ENCODE data around the gene EGFR.
A peak's percentile ranks its signal among the peaks of the same experiment; 100 is the strongest.

Gene EGFR

GRCh38 chr7:55065511-55066229 lies 46.9 kb downstream of the EGFR start:
- DNase-seq = no peak

- no peak for DNase-seq
Measured at GRCh38 chr7:55066524-55066923, 47.7 kb downstream of the EGFR start.

- no peak for DNase-seq
Measured at GRCh38 chr7:55066938-55067337, 48.1 kb downstream of the EGFR start.

- no peak for DNase-seq
Measured at GRCh38 chr7:55067748-55068147, 48.9 kb downstream of the EGFR start.

DNA sequence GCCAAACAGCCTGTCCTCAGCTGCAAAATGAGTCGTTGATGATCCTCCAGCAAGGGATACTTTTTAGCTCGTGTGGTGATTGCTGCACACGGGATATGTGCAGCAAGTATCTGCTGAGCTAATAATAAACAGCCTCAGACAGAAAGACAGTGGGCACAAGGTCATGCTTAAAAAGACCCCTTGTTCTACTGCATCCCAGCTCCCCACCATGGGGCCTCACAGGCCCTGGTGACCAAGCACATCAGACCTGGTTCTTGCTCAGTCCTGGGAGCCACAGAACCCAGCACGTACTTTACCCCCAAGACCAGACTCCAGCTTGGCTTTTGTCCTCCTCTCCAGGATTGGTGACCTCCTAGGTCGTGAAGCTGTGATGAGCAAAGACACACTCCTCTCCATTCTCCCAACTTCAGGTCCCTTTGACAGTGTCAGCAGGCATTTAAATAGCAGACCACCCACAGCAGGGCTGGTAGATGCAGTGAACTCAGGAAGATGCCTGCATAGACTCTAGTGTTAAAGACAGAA lies 50.5 kb downstream of the EGFR start:
- no peak for DNase-seq

DNA sequence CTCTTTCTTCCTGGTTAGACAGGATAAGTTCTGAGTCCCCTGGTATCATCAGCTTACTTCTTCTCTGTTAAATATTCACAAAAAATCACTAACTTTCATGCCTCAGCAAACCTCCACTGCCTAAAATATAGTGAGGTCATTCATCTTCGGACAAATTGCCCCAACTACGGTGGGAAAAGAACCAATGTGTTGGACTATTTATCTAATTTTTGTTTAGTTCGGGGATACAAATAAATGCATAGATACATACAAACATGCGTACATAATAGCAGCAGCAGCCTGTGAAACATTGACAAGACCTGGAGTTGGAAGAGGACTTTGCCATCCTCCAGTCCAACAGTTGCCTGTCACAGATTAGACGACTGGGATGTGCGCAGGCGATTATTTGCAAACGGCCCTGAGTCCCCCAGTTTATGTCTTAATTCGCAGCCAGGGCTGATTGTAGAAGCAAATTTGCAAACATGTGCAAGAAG lies 51.5 kb downstream of the EGFR start:
- no peak for DNase-seq

DNA sequence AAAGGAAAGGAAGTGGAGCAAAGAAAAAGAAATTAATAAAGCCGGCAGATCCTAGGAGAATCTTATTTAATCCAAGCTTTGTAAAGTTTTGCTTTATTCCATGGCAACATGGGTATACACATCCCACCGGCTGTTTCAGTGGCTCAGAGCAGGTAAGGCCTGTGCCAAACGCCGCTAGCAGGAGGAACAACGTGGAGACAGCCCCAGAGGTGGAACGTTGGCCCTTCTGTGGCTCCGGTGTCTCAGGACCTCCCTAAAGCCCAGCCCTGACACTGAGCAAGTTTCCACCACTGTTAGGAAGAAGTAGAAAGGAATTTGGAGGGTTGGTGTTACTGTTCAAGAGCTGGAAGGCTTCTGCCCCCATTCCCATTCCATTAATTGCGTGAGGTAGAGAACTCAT lies 52.0 kb downstream of the EGFR start:
- no peak for DNase-seq

GRCh38 chr7:55071411-55072175 lies 52.8 kb downstream of the EGFR start:
- DNase-seq = no peak

DNA sequence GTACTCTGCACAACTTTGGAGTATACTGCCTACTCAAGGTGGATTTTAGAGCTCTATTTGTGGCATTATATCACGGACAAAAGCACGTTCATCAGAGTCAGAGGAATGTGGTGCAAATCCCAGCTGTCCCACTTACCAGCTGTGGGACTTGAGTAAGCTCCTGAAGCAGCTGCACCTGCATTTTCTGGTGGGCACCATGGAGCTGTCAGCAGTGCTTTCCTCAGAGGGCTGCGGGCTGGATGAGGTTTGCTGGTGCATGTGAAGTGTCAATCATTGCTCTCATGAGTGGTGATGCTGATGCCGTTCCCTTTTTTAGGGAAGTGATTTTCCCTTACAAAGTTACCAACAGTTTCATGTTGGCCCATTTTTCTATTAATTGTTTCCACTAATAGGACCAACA lies 53.4 kb downstream of the EGFR start:
- DNase-seq = no peak

DNA sequence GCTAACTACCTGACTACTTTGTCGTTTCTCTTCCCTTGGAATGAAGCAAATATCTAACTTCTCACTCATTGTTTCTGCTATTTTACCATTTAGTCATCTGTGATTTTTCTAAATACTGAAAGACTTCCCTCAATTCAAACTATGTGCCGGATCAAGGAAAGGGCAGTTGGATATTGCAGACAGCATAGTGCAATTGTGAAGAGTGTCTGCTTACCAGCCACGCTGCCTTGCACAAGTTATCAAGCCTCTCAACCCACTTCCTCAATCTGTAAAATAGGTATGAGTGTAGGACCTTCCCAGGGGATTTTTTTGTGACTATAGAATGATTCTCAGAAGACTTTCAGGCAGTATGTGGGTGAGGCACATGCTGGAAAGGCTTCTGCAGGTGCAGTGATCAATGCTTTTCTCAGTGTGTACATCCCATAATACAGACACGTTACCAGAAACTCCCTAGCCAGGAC lies 54.3 kb downstream of the EGFR start:
- no peak for DNase-seq

DNA sequence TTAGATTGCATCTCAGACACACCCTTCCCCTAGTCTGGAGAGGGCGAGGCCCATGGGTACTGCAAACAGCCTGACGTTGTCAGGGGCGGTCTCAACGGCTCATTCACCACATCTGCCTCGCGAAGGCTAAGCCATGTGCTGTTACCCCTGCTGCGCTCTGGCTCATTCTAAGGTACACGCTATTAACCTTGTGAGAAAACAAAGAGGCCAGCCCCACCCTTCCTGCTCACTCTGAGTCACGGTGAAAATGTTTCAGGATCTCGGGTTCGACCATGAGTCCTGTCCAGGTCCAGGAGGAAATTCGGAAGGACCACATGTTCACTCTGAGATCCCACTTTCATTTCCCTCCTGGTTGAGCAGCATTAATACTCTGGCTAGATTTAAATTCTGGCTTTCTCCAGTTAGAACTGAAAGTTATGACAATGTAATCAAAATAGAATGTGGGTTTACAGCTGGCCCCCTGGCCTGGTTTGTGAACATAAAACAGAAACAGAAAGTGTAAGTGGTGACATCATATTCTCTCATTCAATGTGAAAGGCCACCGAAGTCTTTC lies 55.2 kb downstream of the EGFR start:
- peak; percentile 17 to 23 for DNase-seq

GRCh38 chr7:55075464-55076021 lies 56.7 kb downstream of the EGFR start:
- DNase-seq = no peak

DNA sequence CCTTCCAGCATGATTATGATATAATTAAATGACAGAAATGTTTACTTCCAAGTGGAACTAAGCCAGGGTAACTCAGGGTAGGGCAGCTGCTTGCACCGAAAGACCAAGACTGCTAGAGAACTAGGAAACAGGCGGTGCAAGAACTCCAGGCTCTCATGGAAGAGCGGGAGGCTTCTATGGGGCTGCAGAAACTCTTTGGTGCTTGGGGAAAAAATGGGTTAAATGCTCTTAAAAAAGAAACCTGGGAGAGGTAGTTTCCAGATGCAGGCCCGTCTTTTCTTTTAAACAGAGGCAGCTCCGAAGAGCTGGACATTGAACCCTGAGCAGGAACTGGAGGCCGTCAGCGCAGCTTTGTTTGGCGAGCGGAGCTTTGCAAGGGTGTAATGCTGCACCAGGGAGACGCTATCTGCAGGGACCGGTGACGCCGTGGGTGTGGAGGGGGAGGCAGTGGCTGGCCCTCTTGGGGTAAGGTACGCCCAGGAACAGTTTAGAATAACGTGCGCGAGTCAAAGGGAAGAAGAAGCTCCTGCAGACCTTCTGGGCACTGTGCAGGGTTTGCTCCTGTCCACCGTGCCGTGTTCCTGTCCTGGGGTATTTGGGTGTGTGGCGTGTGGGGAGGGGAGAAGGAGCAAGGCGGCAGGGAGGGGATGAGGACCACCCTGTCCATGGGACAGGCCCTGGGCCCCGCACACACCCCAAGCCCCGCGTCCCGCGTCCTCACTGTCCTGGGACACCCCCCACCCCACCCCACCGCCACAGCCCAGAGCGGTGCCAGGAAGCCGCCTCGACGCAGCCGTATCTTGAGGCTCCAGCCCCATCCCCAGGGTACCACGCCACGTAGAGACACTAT lies 59.0 kb downstream of the EGFR start:
- DNase-seq = no peak

- DNase-seq = no peak
Measured at GRCh38 chr7:55078465-55079372, 59.9 kb downstream of the EGFR start.

DNA sequence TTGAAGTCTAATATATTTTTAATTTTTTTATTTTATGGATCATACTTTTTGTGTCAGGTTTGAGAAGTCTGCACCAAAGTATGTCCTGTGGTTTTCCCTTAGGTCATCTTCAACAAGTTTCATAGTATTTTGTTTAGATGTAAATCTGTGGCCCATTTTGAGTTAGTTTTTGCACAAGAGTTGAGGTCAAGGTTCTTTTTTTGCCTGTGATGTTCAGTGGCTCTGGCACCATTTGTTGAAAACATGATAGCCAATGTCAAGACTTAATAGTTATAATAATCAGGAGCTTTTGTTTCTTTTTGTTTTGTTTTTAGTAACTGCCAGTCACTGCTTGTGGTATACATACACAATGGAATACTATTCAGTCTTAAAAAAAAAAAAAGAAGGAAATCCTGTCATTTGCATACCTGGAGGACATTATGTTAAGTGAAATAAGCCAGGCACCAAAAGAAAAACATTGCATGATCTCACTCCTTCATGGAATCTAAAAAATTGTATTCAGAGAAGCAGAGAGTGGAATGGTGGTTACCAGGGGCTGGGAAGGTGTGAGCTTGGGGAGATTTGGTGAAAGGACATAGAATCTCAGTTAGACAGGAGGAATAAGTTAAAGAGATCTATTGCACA lies 61.3 kb downstream of the EGFR start:
- no peak for DNase-seq

- DNase-seq = no peak
Measured at GRCh38 chr7:55081068-55081467, 62.3 kb downstream of the EGFR start.

DNA sequence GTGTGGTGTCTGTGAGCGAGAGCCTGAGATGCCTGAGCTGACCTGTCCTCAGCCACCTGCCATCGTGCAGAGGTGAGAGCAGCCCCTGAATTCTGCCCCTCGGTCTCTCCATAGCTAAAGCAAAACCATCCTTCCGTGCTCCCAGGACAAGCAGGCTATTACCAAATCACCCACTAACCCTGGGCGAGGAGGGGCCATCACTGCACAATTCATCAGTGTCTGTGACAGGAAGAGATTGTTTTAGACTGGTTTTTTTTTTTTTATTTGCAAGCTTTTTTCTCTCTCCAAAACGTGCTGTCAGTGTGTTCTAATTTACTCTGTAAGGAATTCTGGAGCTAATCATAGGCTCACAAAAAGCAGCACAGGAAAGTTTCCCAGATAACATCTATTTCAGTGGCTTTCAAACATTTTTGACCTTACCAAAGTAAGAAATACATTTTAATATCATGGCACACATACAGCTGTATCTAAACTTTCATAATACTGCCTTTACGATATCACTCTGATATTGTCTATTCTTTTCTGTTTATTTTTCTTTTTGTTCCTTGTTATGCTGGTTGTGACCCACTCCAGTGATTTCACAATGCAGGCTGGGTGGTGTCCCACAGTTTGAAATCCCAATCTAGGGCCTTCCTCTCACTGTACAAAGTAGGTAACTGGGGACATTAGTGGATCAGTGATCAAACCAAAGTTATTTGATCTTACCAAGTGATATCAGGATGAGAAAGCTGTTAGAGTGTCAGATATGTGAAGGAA lies 62.8 kb downstream of the EGFR start:
- DNase-seq = no peak

DNA sequence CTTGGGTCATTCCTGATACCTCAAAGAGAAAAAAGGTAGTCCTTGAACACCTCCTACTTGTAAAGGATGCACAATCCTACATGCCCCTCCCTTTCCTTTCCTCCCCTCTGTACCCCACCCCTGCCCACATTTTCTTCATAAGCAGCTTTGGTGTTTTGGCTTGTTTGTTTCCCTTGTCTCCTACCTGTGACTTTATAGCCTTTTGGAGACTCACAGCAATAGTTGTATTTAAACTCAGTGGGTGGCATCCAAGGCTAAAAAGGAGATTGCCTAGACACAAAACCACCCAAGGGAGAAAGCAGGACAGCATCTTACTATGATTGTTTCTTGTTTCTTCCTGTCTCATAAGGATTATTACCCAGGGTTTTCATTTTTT lies 63.4 kb downstream of the EGFR start:
- DNase-seq = no peak

- DNase-seq = no peak
Measured at GRCh38 chr7:55083206-55083605, 64.4 kb downstream of the EGFR start.

DNA sequence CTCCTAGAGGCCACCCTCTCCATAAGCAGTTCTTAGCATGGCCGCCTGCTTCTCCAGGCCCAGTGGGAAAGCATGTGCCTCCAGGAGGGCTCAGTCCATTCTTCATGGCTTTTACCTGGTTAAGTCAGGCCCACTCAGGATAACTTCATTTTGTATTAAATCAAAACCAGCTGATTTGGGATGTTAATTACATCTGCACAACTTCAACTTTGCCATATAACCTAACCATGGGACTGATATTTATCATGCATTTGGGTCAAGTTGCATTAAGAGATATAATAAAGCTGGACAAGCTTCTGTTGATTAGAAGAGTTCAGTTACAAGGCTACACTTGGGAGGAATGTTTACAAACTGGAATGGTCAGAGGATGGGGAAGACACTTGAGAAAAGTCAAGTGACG lies 65.5 kb downstream of the EGFR start:
- DNase-seq = no peak
